ENCODE measurements around the gene EXOC3.
"Not testable (repeated sequence)": the region's sequence is repeated elsewhere in the genome, so short reads cannot be mapped to it uniquely, and the experiment has no call there.

The EXOC3 gene

GRCh38 chr5:407051-407450, 35.9 kb upstream of the EXOC3 start:
- DNase-seq (ENCODE audit: low read depth in 2 of 2): no peak

GRCh38 chr5:407801-408268, 35.1 kb upstream of the EXOC3 start:
- DNase-seq (ENCODE audit: low read depth in 2 of 2): no peak

GRCh38 chr5:410911-411517, 32.0 kb upstream of the EXOC3 start:
- DNase-seq (ENCODE audit: low read depth in 2 of 2): no peak

GRCh38 chr5:411728-412127, 31.2 kb upstream of the EXOC3 start:
- DNase-seq (ENCODE audit: low read depth in 2 of 2): no peak

- not testable (repeated sequence) for DNase-seq (ENCODE audit: low read depth in 2 of 2)
These were observed 27.7 kb upstream of the EXOC3 start for GRCh38 chr5:414991-415927.

- no peak for DNase-seq (ENCODE audit: low read depth in 2 of 2)
These were observed 26.9 kb upstream of the EXOC3 start for GRCh38 chr5:415928-416635.

GRCh38 chr5:416636-416960, 26.4 kb upstream of the EXOC3 start:
- no peak for DNase-seq (ENCODE audit: low read depth in 2 of 2)

GRCh38 chr5:417301-418161, 25.4 kb upstream of the EXOC3 start:
- DNase-seq (ENCODE audit: low read depth in 2 of 2): no peak

GRCh38 chr5:418162-419121, 24.5 kb upstream of the EXOC3 start:
- DNase-seq (ENCODE audit: low read depth in 2 of 2): no peak

- no peak for DNase-seq (ENCODE audit: low read depth in 2 of 2)
These were observed 23.0 kb upstream of the EXOC3 start for GRCh38 chr5:419970-420369.

GRCh38 chr5:420632-421286, 22.2 kb upstream of the EXOC3 start:
- DNase-seq (ENCODE audit: low read depth in 2 of 2): no peak

- no peak for DNase-seq (ENCODE audit: low read depth in 2 of 2)
These were observed 21.6 kb upstream of the EXOC3 start for GRCh38 chr5:421287-421880.

- DNase-seq (ENCODE audit: low read depth in 2 of 2): no peak
These were observed 21.1 kb upstream of the EXOC3 start for GRCh38 chr5:421901-422300.

- DNase-seq (ENCODE audit: low read depth in 2 of 2): no peak
These were observed 20.4 kb upstream of the EXOC3 start for GRCh38 chr5:422323-423232.

- no peak for DNase-seq (ENCODE audit: low read depth in 2 of 2)
These were observed 19.8 kb upstream of the EXOC3 start for GRCh38 chr5:423233-423565.

GRCh38 chr5:423626-424261, 19.2 kb upstream of the EXOC3 start:
- no peak for DNase-seq (ENCODE audit: low read depth in 2 of 2)

- DNase-seq (ENCODE audit: low read depth in 2 of 2): no peak
These were observed 18.5 kb upstream of the EXOC3 start for GRCh38 chr5:424301-425110.
